NT2/D1 (cell line): Measurements from ENCODE around the gene BTBD6.

Experiments used
- SUZ12 ChIP-seq: IDR thresholded peaks from 2 replicates; pipeline ENCODE4 v1.6.1; 2011; ENCODE audit not compliant: insufficient read length, insufficient read depth; ENCODE audit errors: extremely low read depth
- YY1 ChIP-seq: IDR thresholded peaks from 2 replicates; pipeline ENCODE4 v1.6.1; 2011; ENCODE audit not compliant: insufficient read length, insufficient read depth
- ZNF274 ChIP-seq: IDR thresholded peaks from 2 replicates; pipeline ENCODE4 v1.6.1; 2011; ENCODE audit warnings: mild to moderate bottlenecking, low read depth, low read length

DNA sequence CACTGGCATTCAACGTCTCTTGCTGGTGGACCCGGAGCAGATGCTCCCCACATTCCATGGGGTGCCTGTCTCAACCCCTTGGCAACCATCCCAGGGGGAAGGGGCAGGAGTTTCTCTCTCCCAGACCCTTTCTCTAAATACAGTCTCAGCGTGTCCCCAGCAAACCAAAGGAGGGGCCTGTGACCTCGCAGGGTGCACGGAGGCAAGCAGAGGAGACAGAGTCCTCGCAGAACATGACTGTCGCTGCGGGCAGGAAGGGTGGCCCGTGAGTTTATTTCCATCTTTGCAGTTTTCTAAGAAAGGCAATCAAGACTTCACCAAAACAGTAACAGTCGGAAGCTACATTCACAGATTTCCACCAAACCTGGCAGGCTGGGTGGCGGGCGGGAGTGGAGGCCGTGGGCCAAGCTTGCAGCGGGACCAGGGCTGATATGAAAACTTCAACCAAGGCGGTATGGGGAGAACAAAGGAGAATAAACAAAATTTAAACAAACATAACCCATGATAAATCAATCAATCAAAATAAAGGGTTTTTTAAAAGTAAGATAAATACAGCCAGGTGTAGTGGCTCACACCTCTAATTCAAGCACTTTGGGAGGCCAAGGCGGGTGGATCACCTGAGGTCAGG is 33.9 kb downstream of the BTBD6 start:
- TF ChIP-seq YY1 = no peak
- TF ChIP-seq SUZ12 = no peak
- no peak for TF ChIP-seq ZNF274
